Hindlimb muscle (tissue), 1 donor: ENCODE data around the gene TBL1X. TPM values are rescaled to one million over a fixed set of nuclear protein-coding genes. Genes with fewer than 3 reads are reported as not detected.

ENCODE experiments used
- DNase-seq: peaks from one replicate; pipeline ENCODE4 v3.0.0-alpha.2; 2013
- polyA plus RNA-seq: library from polyadenylated mRNA; unstranded; fragments of 120-200 nt; gene quantifications from one replicate; pipeline ENCODE4 v1.2.1, GENCODE V29; 2013; ENCODE audit not compliant: insufficient read length

Gene TBL1X
- polyA plus RNA-seq, 1 donor: 10.0 TPM

DNA sequence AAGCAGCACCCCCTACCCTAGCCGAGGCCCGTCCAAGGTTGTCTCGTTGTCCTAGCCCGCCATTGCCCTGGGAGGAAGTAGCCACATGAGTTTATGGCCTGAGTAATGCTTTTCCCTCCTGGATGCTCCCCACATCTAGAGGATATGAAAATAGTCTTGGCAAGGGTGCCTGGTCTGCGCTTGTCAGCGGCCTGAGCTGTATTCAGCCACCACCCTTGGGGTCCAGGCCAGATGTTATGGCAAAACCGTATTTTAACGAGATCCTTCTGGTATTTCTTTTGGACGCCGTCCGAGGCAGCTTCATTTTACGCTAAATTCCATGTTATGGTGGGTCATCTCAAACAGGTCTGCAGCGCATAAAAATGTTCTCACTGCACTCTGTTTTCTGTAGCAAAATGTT lies 211.4 kb downstream of the TBL1X start:
- DNase-seq: peak; percentile 58

DNA sequence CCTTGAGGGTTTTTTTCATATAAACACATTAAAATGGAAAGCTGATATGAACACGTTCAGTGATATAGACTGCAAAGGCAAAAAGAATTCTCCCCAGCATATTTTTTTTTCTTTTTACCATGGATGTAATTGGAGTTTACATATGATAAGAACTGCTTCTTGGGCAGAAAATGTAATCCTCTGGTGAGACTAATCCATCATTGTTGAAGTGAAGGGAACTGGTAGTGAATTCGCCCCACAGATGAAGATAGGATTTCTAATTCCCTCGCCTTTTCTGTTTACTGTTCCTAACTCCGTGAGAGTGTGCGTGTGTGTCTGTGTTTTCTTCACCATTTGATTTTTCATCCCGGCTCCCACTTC lies 211.9 kb downstream of the TBL1X start:
- DNase-seq: no peak

DNA sequence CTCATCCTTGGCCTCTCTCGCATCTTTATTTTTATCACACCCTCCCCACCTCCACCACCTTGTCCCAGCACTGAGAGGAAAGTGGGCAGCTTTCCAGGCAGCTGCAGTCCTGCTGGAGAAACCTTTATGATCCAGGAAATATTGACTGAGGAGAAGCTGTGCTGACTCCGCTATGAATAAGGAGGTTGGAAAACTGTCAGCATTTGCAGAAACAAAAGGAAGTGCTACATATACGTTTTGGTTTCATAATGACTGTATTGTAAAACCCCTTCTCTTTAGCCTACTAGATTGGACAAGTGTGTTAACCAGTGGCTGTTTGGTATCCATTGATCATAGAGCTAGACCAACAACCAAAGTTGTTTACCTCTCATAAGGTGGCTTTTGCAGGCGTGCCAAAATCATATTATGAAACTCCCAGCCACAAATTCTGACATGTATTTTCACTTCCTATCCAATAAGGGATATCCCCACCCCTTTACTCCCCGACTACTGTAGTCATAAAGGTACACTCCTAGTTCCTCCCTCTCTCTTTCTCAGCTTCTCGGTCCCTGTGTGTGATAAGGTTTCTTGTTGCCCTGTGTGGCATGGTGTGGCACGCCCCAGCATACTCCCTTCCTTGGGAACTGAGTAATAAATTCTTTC lies 212.4 kb downstream of the TBL1X start:
- DNase-seq: peak; percentile 81

DNA sequence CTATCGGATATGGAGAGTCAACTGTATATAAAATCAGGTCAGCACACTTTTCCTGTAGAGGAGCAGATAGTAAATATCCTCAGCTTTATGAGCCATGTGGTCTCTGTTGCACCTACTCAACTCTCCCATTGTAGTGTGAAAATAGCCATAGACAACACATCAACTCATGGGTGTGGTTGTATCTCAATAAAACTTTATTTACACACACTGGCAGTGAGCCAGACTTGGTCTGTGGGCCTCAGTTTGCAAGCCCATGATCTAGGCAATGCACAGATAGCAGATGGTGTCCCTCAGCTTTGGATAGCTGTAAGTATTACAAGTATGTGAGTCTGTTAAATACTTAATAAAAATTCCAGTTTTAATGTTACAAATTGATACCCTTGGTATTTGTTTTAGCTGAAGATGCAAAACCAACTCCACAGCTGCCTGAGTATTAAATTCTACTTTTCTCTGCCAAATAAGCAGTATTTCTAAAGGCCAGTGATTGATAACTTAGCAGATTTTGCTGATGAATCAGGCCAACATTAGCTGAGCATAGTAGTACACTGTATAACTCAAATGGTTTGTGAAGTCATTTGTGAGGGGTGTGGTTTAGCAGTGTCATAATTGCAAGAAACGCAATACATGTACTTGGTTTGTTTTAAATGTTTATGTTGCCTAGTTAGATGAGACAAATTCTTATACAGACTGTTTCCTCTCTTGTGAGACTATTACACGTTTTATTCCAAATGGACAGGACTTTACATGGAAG lies 213.5 kb downstream of the TBL1X start:
- no peak for DNase-seq

DNA sequence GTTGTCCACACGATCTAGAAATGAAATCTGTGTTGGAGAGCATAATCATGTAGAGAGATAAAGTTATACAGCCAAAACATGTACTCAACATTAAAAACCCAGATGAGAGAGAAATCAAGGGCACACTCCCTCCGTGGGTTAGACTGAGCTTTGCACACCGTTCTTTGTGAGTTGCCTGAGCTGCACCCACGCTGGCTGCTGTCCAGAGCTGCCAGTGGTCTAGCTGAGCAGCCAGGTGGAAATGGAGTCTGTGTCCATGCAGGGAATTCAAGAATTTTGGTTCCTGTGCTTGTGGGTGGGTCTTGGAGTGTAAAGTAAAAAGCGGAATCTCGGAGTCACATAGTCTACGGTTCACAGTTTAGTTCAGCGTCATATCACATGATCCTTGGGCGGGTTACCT lies 216.2 kb downstream of the TBL1X start:
- DNase-seq: no peak

DNA sequence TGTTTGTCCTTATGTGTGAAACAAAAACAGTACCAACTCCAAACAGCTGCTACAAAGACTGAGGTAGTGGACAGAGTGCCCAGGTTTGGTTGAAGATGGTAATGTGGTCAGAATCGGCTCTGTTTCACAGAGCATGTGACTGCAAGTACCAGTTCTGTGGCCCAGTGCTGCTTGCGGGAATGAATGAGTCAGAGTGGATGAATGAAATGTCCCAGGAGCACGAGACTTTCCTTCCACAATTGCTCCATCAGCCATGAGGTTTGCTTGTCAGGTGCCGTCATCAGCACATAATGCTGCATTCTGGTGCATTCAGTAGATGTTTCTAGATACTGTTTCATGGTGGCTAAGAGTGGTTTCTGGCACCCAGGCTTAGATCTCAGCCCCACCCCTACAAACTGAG lies 216.6 kb downstream of the TBL1X start:
- no peak for DNase-seq

DNA sequence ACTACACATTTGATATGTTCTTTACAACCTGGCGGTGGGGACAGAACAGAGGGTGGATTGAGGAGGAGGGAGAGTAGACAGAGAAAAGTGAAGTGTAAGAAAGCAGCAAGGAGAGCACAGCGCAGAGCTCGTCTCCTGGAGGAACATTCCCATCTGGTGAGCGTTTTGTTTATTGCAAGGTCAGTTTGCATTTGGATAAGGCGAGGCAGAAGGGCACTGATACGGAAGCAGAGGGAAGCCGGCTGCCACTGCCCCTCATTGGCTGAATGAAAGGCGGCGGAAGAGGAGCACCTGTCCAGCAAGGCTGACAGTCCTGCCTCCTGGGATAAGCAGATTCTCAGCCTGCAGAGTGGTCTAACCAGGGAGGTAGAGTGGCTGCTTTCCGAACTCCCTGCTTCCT lies 217.6 kb downstream of the TBL1X start:
- no peak for DNase-seq

DNA sequence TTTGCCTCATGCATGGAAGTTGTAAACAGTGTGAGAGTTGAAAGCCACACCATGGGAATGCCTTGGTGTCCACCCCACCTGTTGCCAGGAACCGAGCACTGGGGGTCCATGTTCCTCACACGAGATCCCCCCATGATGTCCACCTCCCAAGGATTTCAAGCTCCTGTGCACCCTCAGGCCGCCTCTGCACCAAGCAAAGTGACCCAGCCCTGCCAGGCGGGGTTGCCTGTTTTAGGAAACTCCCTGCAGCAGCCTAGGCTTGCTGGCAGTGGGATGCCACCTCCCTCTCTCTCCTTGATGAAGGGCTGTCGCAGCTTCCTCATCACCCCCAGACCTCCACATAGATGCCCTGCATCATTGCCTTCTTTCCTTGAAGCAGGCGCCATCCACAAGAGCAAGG lies 218.0 kb downstream of the TBL1X start:
- DNase-seq: no peak

DNA sequence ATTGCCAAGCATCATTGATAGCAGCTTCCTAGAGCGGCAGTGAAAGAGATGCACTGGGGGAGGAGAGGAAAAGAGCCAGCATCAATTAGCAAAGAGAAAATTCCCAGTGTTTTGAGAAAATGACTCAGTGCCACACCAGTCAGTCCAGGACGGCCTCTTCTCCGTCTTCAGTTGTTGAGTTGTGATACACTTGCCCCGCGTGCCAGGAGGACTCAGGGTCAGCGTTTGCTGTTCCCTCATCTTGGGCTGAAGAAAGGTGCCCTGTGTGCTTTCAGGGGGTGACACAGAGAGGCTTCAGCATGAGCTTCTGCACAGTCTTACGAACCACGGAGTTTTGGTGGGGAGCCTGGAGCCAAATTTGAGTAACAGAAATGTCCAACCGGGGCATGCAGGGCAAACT lies 218.5 kb downstream of the TBL1X start:
- no peak for DNase-seq

DNA sequence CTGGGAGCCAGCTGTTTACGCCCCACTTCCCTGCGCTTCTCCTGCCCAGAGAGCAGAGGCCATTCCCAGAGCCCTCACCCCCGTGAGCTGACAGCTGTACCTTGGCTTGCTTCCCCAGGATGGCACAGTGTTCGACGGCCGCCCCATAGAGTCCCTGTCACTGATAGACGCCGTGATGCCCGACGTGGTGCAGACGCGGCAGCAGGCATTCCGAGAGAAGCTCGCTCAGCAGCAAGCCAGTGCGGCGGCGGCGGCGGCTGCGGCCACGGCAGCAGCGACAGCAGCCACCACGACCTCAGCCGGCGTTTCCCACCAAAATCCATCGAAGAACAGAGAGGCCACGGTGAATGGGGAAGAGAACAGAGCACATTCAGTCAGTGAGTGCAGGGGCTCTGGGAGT lies 223.0 kb downstream of the TBL1X start:
- DNase-seq: no peak

DNA sequence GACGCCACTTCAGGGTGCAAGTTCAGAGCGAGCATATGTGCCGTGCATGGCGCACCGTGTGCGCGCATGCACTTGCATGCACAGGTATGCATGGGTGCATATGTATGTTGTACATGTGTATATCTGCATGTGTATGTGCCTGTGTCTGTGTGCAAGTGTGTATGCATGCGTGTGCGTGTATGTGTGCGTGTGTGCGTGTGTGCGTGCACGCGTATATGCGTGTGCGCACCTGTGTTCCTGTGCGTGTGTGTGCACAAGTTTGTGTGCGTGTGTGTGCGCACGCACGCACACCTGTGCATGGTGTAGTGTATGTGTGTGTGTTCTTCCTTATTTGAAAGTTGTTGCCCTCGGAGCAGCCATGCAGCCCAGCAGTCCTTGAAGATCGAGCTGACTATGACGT lies 224.0 kb downstream of the TBL1X start:
- DNase-seq: no peak

DNA sequence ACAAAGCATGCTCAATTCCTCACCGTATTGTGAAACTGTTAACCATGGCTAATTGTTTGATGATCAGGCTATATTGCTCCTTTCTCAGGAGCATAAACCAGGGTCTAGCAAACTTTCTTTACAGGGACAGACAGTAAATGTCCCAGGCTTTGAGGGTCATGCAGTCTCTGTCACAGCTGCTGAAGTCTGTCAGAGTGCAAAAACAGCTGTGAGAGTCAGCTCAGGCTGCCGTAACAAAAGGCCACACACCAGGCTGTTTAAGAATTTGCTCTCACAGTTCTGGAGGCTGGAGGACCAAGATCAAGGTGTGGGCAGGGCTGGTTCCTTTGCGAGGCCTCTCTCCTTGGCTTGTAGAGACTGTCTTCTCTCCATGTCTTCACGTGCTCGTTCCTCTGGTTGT lies 225.2 kb downstream of the TBL1X start:
- DNase-seq: no peak

DNA sequence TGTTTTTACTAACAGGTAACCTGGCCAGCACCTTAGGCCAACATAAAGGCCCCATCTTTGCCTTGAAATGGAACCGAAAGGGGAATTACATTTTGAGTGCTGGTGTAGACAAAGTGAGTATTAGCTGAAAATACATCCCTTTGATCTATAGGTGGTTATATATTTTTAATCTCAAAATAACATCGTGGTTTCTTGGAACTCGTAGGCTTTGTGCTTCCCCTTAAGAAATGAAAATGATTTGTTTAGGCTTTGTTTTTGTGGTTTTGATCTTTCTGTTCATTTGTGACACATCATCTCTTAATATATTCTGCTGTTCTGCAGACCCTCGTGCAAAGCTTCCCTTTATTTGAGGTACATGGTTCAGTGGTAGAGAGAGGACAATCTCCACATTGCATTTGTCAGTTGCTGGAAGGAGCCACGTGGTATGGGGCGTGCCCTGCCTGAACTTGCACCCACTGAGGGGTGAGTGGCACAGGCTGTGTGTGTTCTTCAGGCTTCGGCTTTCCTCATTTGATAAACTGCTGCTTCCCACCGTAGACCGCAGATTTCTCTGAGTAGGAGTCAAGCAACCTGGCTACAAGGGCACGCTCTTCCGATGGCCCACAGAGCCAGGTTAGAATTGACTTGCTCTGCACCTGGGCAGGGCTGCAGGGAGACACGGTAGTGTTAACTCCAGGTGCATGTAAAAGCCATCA lies 228.6 kb downstream of the TBL1X start:
- no peak for DNase-seq

DNA sequence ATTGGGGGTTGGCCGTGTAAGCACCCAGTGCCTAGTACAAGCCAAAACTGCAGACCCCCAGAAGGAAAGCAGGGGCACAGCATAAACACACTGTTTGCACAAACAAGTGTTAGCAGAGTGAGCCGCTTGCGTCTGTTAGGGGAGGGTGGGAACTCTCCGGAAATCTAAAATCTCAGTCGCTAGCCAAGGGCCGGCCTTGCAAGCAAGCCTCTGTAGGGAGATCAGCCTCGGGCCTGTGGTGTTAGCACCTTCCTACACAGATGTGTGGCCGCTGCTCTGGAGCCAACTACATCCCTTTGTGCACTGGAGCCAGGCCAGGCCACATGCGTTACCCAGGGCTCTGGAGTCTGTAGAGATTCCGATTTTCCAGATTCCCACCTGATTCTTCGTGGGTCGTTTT lies 233.7 kb downstream of the TBL1X start:
- no peak for DNase-seq

DNA sequence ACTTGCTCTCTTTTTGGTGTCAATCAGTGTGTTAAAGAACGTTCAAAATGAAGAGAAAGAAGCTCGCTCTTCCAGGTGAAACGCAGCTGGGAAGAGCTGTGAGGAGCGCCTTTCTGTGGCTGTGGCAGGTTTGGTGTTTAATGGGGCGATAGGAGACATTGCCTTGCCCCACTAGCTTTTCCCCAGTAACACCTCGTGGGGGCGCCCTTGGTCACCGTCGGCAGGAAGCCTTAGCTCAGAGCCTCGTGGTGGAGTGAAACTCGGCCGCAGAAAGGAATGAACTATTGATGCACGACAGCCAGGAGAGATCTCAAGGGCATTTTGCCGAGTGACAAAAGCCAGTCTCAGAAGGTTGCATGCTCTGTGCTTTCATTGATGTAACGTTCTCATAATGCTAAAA lies 235.7 kb downstream of the TBL1X start:
- DNase-seq: no peak

DNA sequence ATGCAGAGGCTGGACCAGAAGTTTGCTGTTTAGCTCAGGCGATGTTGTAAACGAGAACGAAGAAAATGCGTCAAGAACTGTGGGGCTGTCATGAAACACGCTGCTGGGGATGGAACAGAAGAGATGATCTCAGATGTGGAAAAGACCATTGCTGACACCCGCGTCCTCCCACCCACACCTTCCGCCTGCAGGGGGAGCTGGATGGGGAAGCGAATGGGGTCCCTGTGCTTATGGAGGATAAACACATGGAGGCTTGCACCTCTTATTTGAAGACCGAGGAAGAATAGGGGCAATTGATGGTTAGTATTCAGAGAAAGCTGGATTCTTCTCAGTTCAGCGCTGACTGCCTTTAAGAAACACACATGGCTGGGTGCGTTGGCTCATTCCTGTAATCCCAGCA lies 236.9 kb downstream of the TBL1X start:
- DNase-seq: no peak

DNA sequence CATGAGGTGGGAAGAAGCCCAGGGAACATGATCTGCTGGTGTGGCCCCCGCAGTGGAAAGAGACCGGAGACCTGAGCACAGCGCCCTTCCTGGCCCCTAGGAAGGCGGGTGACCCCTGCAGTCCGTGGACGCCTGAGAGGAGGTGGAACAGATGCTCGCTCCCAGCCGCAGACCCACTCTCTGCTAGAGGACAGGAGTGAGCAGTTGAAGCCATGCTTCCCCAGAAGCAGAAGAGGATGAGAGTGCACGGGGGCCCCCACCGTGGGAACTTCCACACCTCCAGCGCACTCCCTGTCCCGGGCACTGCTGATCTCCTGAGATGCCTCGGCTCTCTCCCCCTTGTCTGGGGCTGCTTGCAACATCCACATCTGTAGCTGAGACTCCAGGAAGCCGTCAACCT lies 238.5 kb downstream of the TBL1X start:
- DNase-seq: no peak

DNA sequence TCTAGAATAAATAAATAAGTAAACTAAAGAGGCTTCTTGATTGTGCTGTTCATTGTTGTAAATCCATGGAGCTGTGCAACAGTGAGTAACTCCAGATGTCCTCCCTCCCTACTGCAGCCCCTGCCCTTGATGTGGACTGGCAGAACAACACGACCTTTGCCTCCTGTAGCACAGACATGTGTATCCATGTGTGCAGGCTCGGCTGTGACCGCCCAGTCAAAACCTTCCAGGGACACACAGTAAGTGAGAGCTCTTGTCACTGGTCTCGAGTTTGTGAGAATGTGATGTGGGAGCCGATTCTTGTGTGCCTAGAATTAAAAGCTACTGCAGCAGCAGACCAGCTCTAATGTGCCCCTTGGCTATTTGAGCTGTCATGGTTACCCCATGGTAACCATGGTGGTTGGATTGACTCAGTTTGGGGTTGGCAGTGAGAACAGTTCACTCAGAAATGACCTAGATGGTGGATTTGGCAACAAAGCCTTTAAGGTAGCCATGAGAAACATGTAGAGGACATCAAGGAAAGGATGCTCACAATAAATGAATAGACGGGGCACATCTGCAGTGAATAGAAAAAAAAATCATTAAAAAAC lies 240.1 kb downstream of the TBL1X start:
- DNase-seq: no peak

DNA sequence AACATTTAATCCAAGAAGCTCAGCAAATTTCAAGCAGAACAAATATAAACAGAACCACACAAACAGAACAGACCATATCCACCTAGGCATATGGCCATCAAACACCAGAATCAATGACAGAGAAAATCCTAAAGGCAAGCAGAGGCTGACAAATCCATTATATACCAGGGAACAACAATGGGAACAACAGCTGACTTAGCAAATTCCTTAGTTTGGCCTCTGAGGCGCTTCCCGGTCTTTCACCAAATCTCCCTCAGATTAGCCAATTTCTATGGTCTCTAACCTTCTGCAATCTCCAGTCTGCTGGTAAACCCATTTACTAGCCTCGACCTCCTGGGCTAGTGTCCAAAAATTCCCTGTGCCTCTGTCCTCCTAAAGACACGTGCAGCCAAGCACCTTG lies 241.6 kb downstream of the TBL1X start:
- no peak for DNase-seq

DNA sequence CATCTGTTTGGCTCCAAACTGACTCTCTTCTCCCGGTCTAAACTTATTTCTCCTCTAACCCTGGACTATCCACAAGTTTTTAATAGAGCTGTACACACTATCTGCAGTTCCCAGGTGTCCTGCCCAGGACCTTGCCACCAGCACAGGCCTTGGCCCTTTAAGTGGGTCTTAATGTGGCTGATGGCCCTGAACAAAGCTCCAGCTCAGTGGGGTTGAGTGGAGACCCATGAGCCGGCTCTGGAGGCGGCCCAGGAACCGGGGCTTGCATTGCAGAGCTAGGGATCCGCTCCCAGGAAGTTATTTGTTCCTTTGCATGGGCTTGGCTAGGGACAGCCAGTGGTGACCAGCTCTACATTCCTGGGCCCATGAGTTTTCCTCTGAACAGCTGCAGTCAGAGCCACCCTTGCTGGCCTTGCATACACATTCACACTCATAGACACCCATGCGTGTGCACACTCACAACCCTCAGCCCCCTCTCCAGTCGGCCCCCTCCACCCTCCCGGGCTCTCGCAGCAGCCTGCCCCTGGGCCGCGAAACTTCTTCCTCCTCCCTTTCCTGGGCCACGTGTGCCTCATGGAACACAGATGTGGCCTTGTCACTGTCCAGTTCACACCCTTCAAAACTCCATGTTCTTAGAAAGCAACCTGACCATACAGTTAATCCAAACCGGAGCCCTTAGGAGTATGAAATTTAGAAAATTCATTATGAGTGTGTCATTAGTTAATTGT lies 242.6 kb downstream of the TBL1X start:
- DNase-seq: no peak

DNA sequence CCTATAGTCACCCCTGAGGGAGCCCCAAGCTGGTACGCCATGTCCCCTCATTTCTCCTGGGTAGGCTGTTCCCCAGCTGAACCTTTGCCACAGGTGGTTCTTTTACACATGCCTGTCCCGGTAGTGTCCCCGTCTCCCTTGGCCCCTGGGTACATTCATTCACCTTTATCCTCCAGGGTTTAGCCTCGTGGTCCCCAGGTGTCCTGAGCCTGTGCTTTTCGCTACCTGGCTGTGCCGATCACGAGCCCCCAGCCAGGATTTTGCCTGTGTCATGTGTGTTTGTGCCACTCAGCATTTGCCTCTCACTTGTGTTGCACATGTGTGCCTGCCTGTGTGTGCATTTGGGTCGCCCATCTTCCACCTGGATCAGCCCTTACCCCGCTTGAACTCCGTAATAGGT lies 243.2 kb downstream of the TBL1X start:
- no peak for DNase-seq

DNA sequence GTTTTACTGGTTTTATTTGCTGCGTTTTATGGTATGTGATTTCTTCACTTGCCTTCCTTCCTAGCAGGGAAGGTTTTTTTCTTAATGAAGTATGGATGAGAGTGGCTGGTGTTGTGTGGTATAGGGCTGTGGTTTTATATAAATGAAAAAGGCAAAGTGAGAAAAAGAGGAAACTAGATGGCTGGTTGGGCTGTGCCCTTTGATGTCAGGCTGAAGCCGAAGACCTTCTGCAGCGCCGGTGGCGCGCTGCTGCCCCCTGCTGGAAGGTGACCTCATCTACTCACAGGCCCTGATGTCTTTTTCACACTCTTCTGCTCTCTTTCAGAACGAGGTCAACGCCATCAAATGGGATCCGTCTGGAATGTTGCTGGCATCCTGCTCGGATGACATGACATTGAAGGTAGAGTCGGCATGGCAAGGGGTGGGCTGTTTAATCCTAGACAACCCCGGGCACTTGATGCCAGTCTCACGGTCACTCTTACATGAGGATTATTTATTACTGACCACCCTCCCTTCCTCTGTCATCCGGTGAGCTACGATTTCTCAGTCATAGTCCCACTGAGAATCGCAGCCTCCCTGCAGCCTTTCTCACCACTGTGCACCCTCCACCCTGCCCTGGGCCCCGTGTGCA lies 244.2 kb downstream of the TBL1X start:
- peak; percentile 79 for DNase-seq

DNA sequence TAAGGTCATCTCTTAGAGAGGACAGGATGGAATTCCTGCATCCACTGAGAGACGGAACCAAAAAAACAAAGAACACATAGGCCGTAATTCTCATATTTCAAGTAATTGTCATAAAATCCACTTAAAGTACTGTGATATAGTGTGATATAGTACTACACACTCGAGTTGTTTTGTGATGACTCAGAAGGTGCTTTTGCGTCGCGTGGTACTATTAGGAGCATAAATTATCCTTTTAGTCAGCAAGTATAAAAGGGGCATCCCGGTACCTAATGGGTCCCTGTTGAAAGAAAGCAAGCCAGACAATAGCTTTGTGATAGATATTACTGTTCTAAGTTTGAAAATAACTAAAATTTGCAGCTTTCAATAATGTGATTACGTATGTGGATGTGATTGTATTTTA lies 245.5 kb downstream of the TBL1X start:
- no peak for DNase-seq
